ENCODE measurements around the gene OR10C1.

The OR10C1 gene

GRCh38 chr6:29477923-29478450 lies 38.9 kb downstream of the OR10C1 start:
- DNase-seq (ENCODE audit: low read depth, low spot score): no peak

- DNase-seq (ENCODE audit: low read depth, low spot score): no peak
Observed at GRCh38 chr6:29478740-29479139, 39.6 kb downstream of the OR10C1 start.

GRCh38 chr6:29479560-29479959 lies 40.5 kb downstream of the OR10C1 start:
- DNase-seq (ENCODE audit: low read depth, low spot score): no peak

- DNase-seq (ENCODE audit: low read depth, low spot score): no peak
Observed at GRCh38 chr6:29483186-29483585, 44.1 kb downstream of the OR10C1 start.

- no peak for DNase-seq (ENCODE audit: low read depth, low spot score)
Observed at GRCh38 chr6:29483735-29484134, 44.6 kb downstream of the OR10C1 start.

- no peak for DNase-seq (ENCODE audit: low read depth, low spot score)
Observed at GRCh38 chr6:29486577-29486976, 47.5 kb downstream of the OR10C1 start.

- no peak for DNase-seq (ENCODE audit: low read depth, low spot score)
Observed at GRCh38 chr6:29487131-29487530, 48.0 kb downstream of the OR10C1 start.

- DNase-seq (ENCODE audit: low read depth, low spot score): no peak
Observed at GRCh38 chr6:29487660-29488059, 48.6 kb downstream of the OR10C1 start, which contains the start of gene MAS1L. MAS1L (minus strand) TSS chr6:29487956; CDS start chr6:29487902, 54 bp downstream.

- DNase-seq (ENCODE audit: low read depth, low spot score): no peak
Observed at GRCh38 chr6:29488874-29489273, 49.8 kb downstream of the OR10C1 start.

GRCh38 chr6:29489286-29489685 lies 50.2 kb downstream of the OR10C1 start:
- no peak for DNase-seq (ENCODE audit: low read depth, low spot score)

- DNase-seq (ENCODE audit: low read depth, low spot score): no peak
Observed at GRCh38 chr6:29490055-29490454, 50.9 kb downstream of the OR10C1 start.

- no peak for DNase-seq (ENCODE audit: low read depth, low spot score)
Observed at GRCh38 chr6:29490552-29490951, 51.4 kb downstream of the OR10C1 start.

Data from activated naive CD8-positive, alpha-beta T cell treated with anti-CD3 and anti-CD28 coated beads, Interleukin-2, amount 50 U/mL, for 16 hours (primary cell).